IPS-20b (cell line): ENCODE data around the gene SNX9.

ENCODE experiments used
- H3K27ac ChIP-seq: one replicate; pipeline ENCODE4 v1.5.1; 2013; ENCODE audit warnings: low read length
- H3K27me3 ChIP-seq: 2 replicates; pipeline ENCODE4 v1.6.1; 2013; ENCODE audit warnings: mild to moderate bottlenecking, low read length, inconsistent platforms; ENCODE audit not compliant: insufficient read depth
- H3K36me3 ChIP-seq: 2 replicates; pipeline ENCODE4 v1.6.1; 2013; ENCODE audit warnings: low read depth, mild to moderate bottlenecking, inconsistent platforms, low read length, moderate library complexity; ENCODE audit not compliant: insufficient read depth
- H3K4me1 ChIP-seq: 2 replicates; pipeline ENCODE4 v1.6.1; 2013; ENCODE audit warnings: mild to moderate bottlenecking, control low read depth, inconsistent platforms, low read length, moderate library complexity; ENCODE audit not compliant: insufficient read depth
- H3K4me3 ChIP-seq: 2 replicates; pipeline ENCODE4 v1.5.1; 2013; ENCODE audit warnings: mild to moderate bottlenecking, low read length, inconsistent platforms
- H3K9ac ChIP-seq: 2 replicates; pipeline ENCODE4 v1.6.1; 2013; ENCODE audit warnings: low read depth, mild to moderate bottlenecking, inconsistent platforms, low read length, moderate library complexity
- H3K9me3 ChIP-seq: 2 replicates; pipeline ENCODE4 v1.6.1; 2013; ENCODE audit warnings: mild to moderate bottlenecking, low read depth, low read length, inconsistent platforms; ENCODE audit not compliant: insufficient read depth

SNX9 gene

GRCh38 chr6:157953580-157954091 lies 130.6 kb downstream of the SNX9 start:
- H3K27ac ChIP-seq: no peak overlapping the region
- no peaks in the 10 kb centered on the region for H3K4me1 ChIP-seq
- H3K4me3 ChIP-seq: no peak overlapping the region
- H3K9me3 ChIP-seq: peaks cover 7% of the 10 kb centered on the region; the same call in 1 of the 2 replicates
- H3K9ac ChIP-seq: no peak overlapping the region
- no peaks in the 10 kb centered on the region for H3K36me3 ChIP-seq
- H3K27me3 ChIP-seq: no peaks in the 10 kb centered on the region

- H3K36me3 ChIP-seq: no peaks in the 10 kb centered on the region
- no peak overlapping the region for H3K27ac ChIP-seq
- no peaks in the 10 kb centered on the region for H3K27me3 ChIP-seq
- peaks cover 13% of the 10 kb centered on the region; the same call in 1 of the 2 replicates for H3K9me3 ChIP-seq
- H3K9ac ChIP-seq: no peak overlapping the region
- no peak overlapping the region for H3K4me3 ChIP-seq
- no peaks in the 10 kb centered on the region for H3K4me1 ChIP-seq
Observed at GRCh38 chr6:157954150-157955117, 131.4 kb downstream of the SNX9 start.

- no peak overlapping the region for H3K4me3 ChIP-seq
- H3K9me3 ChIP-seq: peaks cover 18% of the 10 kb centered on the region; the same call in 1 of the 2 replicates
- H3K27ac ChIP-seq: no peak overlapping the region
- H3K9ac ChIP-seq: no peak overlapping the region
- H3K36me3 ChIP-seq: no peaks in the 10 kb centered on the region
- no peaks in the 10 kb centered on the region for H3K27me3 ChIP-seq
- no peaks in the 10 kb centered on the region; the same call in 1 of the 2 replicates for H3K4me1 ChIP-seq
Observed at GRCh38 chr6:157955675-157956074, 132.6 kb downstream of the SNX9 start.

- no peaks in the 10 kb centered on the region for H3K27me3 ChIP-seq
- H3K4me1 ChIP-seq: peaks cover 3% of the 10 kb centered on the region; the same call in 1 of the 2 replicates
- H3K36me3 ChIP-seq: no peaks in the 10 kb centered on the region
- H3K27ac ChIP-seq: no peak overlapping the region
- peaks cover 18% of the 10 kb centered on the region; the same call in 1 of the 2 replicates for H3K9me3 ChIP-seq
- no peak overlapping the region for H3K4me3 ChIP-seq
- H3K9ac ChIP-seq: no peak overlapping the region
Observed at GRCh38 chr6:157956171-157956730, 133.2 kb downstream of the SNX9 start.

GRCh38 chr6:157959451-157960227 lies 136.6 kb downstream of the SNX9 start:
- Histone ChIP-seq H3K27ac (no peak overlapping the region), H3K9ac (no peak overlapping the region), H3K4me3 (no peak overlapping the region), H3K4me1 (peaks cover 8% of the 10 kb centered on the region), H3K9me3 (peaks cover 18% of the 10 kb centered on the region; the same call in 1 of the 2 replicates), H3K36me3 (no peaks in the 10 kb centered on the region), H3K27me3 (no peaks in the 10 kb centered on the region)

GRCh38 chr6:157961153-157961831 lies 138.2 kb downstream of the SNX9 start:
- no peaks in the 10 kb centered on the region for H3K27me3 ChIP-seq
- no peaks in the 10 kb centered on the region for H3K36me3 ChIP-seq
- no peak overlapping the region for H3K4me3 ChIP-seq
- peaks cover 8% of the 10 kb centered on the region for H3K4me1 ChIP-seq
- H3K9me3 ChIP-seq: peaks cover 18% of the 10 kb centered on the region; the same call in 1 of the 2 replicates
- no peak overlapping the region for H3K9ac ChIP-seq
- H3K27ac ChIP-seq: no peak overlapping the region

- H3K27me3 ChIP-seq: no peaks in the 10 kb centered on the region
- no peak overlapping the region for H3K9ac ChIP-seq
- H3K36me3 ChIP-seq: no peaks in the 10 kb centered on the region
- H3K27ac ChIP-seq: no peak overlapping the region
- H3K4me1 ChIP-seq: peaks cover 11% of the 10 kb centered on the region
- peaks cover 18% of the 10 kb centered on the region; the same call in 1 of the 2 replicates for H3K9me3 ChIP-seq
- H3K4me3 ChIP-seq: no peak overlapping the region
Observed at GRCh38 chr6:157961832-157962575, 139.0 kb downstream of the SNX9 start.

GRCh38 chr6:157962601-157963302 lies 139.7 kb downstream of the SNX9 start:
- Histone ChIP-seq H3K9ac (no peak overlapping the region), H3K9me3 (peaks cover 18% of the 10 kb centered on the region; the same call in 1 of the 2 replicates), H3K27ac (no peak overlapping the region), H3K36me3 (no peaks in the 10 kb centered on the region), H3K27me3 (no peaks in the 10 kb centered on the region), H3K4me1 (peaks cover 11% of the 10 kb centered on the region), H3K4me3 (no peak overlapping the region)

GRCh38 chr6:157964100-157964499 lies 141.1 kb downstream of the SNX9 start:
- Histone ChIP-seq H3K9ac (no peak overlapping the region), H3K4me3 (no peak overlapping the region), H3K36me3 (no peaks in the 10 kb centered on the region), H3K27ac (no peak overlapping the region), H3K9me3 (peaks cover 8% of the 10 kb centered on the region; the same call in 1 of the 2 replicates), H3K4me1 (peaks cover 12% of the 10 kb centered on the region), H3K27me3 (no peaks in the 10 kb centered on the region)

- Histone ChIP-seq H3K9me3 (no peaks in the 10 kb centered on the region), H3K9ac (no peak overlapping the region), H3K4me1 (peaks cover 15% of the 10 kb centered on the region), H3K27me3 (no peaks in the 10 kb centered on the region), H3K27ac (no peak overlapping the region), H3K36me3 (no peaks in the 10 kb centered on the region), H3K4me3 (no peak overlapping the region)
Observed at GRCh38 chr6:157965387-157965786, 142.3 kb downstream of the SNX9 start.
